ENCODE measurements around the gene AKT2.

DNA sequence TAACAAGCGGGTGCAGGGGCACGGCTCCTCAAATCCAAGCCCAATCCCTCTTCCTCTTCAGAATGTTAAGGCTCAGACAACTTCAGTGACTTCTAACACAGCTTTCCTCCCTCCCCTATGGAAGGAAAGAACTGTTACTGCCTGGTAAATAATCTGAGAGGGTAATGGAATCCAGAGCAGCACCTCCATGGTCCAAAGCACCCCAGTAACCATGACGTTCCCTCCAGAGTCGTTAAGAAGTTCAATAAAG lies 969 bp downstream of the AKT2 start:
- TF ChIP-seq YY1 (IDR thresholded peaks at IDR 0.05; ENCODE audit: low read depth, low read length) = no peak
- no peak for TF ChIP-seq EGR1 (IDR thresholded peaks at IDR 0.05; ENCODE audit: borderline replicate concordance, low read depth, low read length)
- no peak for TF ChIP-seq JUN (IDR thresholded peaks at IDR 0.05; ENCODE audit: low read depth, low read length)
- no peak for TF ChIP-seq POLR2A (IDR thresholded peaks at IDR 0.05; ENCODE audit: control extremely low read depth in 1 of 2, low read depth in 2 of 2, low read length in 2 of 2)
- no peak for TF ChIP-seq ATF3 (IDR thresholded peaks at IDR 0.05; ENCODE audit: insufficient read depth, low read depth, low read length)
- no peak for TF ChIP-seq CTCF (IDR thresholded peaks at IDR 0.05; ENCODE audit: control extremely low read depth in 1 of 3, insufficient read depth in 1 of 3, low read depth in 1 of 3, low read length in 3 of 3)

All from H1 (cell line).